ENCODE results near the gene ME2.
"Not testable (repeated sequence)": the region's sequence is repeated elsewhere in the genome, so short reads cannot be mapped to it uniquely, and the experiment has no call there.

ME2 gene

DNA sequence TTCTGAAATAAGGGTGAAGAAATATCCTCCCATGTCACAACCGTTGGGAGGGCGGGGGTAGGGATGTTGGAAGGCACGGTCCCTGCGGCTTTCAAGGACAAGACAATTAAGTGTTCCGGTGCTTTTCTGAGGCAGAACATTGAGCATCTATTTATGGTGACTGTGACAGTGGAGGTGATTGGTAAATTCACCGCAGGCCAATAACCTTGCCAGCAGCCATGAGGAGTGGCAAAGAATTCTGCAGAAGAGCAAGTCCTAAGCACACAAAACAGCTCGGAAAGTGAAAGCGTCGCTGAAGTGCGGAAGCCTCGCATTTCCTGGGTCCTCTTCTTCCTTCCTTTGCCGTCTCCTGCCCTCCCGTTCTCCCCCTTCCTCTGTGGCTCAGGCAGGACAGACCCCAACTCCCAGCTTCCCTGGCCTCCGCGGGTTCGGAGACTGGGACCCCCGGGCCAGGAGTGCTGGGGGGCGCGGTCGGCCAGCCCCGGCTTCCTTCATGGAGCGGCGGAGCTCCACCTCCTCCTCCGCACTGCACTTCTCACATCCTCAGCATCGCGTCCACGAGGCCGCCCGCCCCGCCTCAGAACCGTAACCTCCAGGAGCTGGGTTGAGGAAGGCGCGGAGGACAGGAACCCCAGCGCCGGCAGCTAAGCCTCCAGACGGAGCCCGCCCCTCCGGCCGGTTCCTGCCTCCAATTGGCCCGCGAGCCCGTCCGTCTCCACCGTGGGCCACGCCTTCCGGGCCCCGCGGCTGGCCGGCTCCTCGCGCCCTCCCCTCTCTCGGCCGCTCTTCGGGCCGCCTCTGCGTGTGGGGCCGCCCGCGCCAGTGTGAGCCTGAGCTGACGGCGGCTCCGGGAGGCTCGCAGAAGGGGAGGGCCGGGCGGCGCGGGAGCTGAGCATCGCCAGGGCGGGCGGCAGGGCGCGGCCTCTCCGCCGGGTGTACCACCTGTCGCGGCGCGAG, at the start of gene ME2:
Gene ME2 (plus strand): TSS at position 774 of the 957 bp plus-strand sequence. CDS start 16,703 bp downstream, outside the sequence.
- H3K9me3 ChIP-seq (ENCODE audit: insufficient read depth, low read length) = no peaks in the 10 kb centered on the region
- H4K20me1 ChIP-seq (ENCODE audit: insufficient read depth, low read length) = peaks cover 24% of the 10 kb centered on the region
- peak within 1 kb of the TSS; percentile 85 for H3K4me2 ChIP-seq (ENCODE audit: low read length)
- H3K27me3 ChIP-seq (ENCODE audit: low read depth, low read length) = peaks cover 5% of the 10 kb centered on the region
- peak within 1 kb of the TSS; percentile 81 for H3K4me3 ChIP-seq (ENCODE audit: low read length)
- TF ChIP-seq, protein P1, sequence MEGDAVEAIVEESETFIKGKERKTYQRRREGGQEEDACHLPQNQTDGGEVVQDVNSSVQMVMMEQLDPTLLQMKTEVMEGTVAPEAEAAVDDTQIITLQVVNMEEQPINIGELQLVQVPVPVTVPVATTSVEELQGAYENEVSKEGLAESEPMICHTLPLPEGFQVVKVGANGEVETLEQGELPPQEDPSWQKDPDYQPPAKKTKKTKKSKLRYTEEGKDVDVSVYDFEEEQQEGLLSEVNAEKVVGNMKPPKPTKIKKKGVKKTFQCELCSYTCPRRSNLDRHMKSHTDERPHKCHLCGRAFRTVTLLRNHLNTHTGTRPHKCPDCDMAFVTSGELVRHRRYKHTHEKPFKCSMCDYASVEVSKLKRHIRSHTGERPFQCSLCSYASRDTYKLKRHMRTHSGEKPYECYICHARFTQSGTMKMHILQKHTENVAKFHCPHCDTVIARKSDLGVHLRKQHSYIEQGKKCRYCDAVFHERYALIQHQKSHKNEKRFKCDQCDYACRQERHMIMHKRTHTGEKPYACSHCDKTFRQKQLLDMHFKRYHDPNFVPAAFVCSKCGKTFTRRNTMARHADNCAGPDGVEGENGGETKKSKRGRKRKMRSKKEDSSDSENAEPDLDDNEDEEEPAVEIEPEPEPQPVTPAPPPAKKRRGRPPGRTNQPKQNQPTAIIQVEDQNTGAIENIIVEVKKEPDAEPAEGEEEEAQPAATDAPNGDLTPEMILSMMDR (IDR thresholded peaks at IDR 0.05; ENCODE audit: low read depth, low read length) = no peak
- TF ChIP-seq EZH2phosphoT487 (IDR thresholded peaks at IDR 0.05; ENCODE audit: low read depth) = no peak
- peaks cover 15% of the 10 kb centered on the region for H3K4me1 ChIP-seq (ENCODE audit: low read length)
- peaks cover 8% of the 10 kb centered on the region for H3K36me3 ChIP-seq (replicated peaks; ENCODE audit: low read depth, low read length)
- peaks cover 47% of the 10 kb centered on the region for H3K79me2 ChIP-seq (ENCODE audit: low read length)
- peak within 1 kb of the TSS; percentile 70 for H3K27ac ChIP-seq (ENCODE audit: low read length)
- peak within 1 kb of the TSS; percentile 80 for H2AFZ ChIP-seq (ENCODE audit: low read depth, low read length)
- H3K9ac ChIP-seq (ENCODE audit: low read length) = peak within 1 kb of the TSS; percentile 83

DNA sequence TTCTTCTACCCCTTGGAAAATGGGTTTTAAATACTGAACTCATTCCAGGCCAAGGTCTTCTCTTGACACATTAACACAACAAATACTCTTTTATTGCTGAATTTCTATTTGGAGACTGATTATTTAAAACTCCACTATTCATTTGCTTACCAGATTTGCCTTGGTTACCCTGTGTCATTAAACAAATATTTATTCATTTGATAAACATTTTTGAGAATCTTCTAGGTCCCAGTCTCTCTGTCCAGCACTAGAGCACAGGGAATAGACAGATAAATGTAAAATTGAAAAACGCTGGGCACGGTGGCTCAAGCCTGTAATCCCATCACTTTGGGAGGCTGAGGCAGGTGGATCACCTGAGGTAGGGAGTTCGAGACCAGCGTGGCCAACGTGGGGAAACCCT, 49.3 kb upstream of the ME2 start:
- Histone ChIP-seq H3K27me3 (ENCODE audit: low read depth, low read length) (no peaks in the 10 kb centered on the region), H3K4me2 (ENCODE audit: low read length) (no peak overlapping the region), H4K20me1 (ENCODE audit: insufficient read depth, low read length) (no peaks in the 10 kb centered on the region), H3K4me3 (ENCODE audit: low read length) (no peak overlapping the region), H3K27ac (ENCODE audit: low read length) (no peak overlapping the region), H3K9me3 (ENCODE audit: insufficient read depth, low read length) (no peaks in the 10 kb centered on the region), H3K79me2 (ENCODE audit: low read length) (no peaks in the 10 kb centered on the region), H3K9ac (ENCODE audit: low read length) (no peak overlapping the region), H2AFZ (ENCODE audit: low read depth, low read length) (no peak overlapping the region), H3K4me1 (ENCODE audit: low read length) (peaks cover 71% of the 10 kb centered on the region), H3K36me3 (replicated peaks; ENCODE audit: low read depth, low read length) (peaks cover 5% of the 10 kb centered on the region)
- no peak for TF ChIP-seq EZH2phosphoT487 (IDR thresholded peaks at IDR 0.05; ENCODE audit: low read depth)
- TF ChIP-seq, protein P1 (IDR thresholded peaks at IDR 0.05; ENCODE audit: low read depth, low read length) = no peak

DNA sequence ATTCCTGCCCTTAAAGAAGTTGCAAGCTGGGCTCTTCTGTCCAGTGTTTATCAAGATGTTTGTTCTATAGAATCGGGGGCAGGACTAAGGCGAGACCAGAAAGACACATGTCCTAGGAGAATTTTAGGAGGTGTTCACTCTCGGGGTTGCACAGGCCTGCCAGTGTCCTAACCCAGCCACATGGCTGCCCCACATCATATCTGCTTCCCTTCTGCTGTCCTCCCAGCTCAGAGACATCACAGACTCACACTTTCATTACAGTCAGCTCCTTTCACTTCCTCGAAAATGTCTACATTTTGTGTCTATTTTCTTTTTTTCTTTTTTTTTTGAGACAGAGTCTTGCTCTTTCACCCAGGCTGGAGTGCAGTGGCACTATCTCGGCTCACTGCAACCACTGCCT, 48.4 kb upstream of the ME2 start:
- Histone ChIP-seq H2AFZ (ENCODE audit: low read depth, low read length) (peak overlapping the region; percentile 61; the same call in 1 of the 2 replicates), H3K9ac (ENCODE audit: low read length) (peak overlapping the region; percentile 9; the same call in 1 of the 2 replicates), H3K36me3 (replicated peaks; ENCODE audit: low read depth, low read length) (peaks cover 5% of the 10 kb centered on the region), H3K4me1 (ENCODE audit: low read length) (peaks cover 79% of the 10 kb centered on the region), H3K27ac (ENCODE audit: low read length) (peak overlapping the region; percentile 30), H3K4me2 (ENCODE audit: low read length) (peak overlapping the region; percentile 24), H4K20me1 (ENCODE audit: insufficient read depth, low read length) (no peaks in the 10 kb centered on the region), H3K9me3 (ENCODE audit: insufficient read depth, low read length) (no peaks in the 10 kb centered on the region), H3K27me3 (ENCODE audit: low read depth, low read length) (peaks cover 3% of the 10 kb centered on the region; the same call in 1 of the 2 replicates), H3K4me3 (ENCODE audit: low read length) (peak overlapping the region; percentile 2; the same call in 1 of the 2 replicates), H3K79me2 (ENCODE audit: low read length) (no peaks in the 10 kb centered on the region)
- TF ChIP-seq, protein P1 (IDR thresholded peaks at IDR 0.05; ENCODE audit: low read depth, low read length) = no peak
- no peak for TF ChIP-seq EZH2phosphoT487 (IDR thresholded peaks at IDR 0.05; ENCODE audit: low read depth)

DNA sequence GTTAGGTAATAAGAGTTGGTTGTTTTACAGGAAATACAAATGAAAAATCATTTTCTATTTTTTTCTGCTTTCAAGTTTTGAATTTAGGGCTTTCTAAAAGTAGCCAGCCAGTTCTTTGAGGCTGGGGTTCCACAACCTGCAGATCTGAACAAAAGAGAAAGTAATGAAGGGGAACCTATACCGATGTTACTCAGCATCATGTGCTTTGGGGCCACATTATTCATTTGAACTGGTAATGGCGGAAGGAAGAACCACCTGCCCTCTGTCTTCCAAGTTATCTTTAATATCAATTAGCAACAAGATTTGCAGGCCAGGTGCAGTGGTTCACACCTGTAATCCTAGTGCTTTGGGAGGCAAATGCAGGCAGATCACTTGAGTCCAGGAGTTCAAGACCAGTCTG, 46.2 kb upstream of the ME2 start:
- H3K9ac ChIP-seq (ENCODE audit: low read length) = peak overlapping the region; percentile 37
- peak overlapping the region; percentile 10; the same call in 1 of the 2 replicates for H2AFZ ChIP-seq (ENCODE audit: low read depth, low read length)
- H3K27ac ChIP-seq (ENCODE audit: low read length) = peak overlapping the region; percentile 84

DNA sequence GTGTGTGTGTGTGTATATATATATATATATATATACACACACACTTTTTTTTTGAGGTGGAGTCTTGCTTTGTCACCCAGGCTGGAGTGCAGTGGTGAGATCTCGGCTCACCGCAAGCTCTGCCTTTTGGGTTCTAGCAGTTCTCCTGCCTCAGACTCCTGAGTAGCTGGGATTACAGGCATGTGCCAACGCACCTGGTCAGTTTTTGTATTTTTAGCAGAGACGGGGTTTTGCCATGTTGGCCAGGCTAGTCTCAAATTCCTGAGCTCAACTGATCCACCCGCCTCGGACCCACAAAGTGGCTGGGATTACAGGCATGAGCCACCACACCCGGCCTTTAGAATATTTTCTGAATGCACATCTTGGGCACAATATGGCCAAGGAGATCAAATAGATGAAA, 45.4 kb upstream of the ME2 start:
- not testable (repeated sequence) for H3K27ac ChIP-seq (ENCODE audit: low read length); H3K4me3 ChIP-seq (ENCODE audit: low read length); H3K36me3 ChIP-seq (replicated peaks; ENCODE audit: low read depth, low read length); H2AFZ ChIP-seq (ENCODE audit: low read depth, low read length); H3K4me2 ChIP-seq (ENCODE audit: low read length); H3K9ac ChIP-seq (ENCODE audit: low read length); H3K79me2 ChIP-seq (ENCODE audit: low read length); H3K9me3 ChIP-seq (ENCODE audit: insufficient read depth, low read length); H4K20me1 ChIP-seq (ENCODE audit: insufficient read depth, low read length)
- Histone ChIP-seq H3K4me1 (ENCODE audit: low read length) (peaks cover 86% of the 10 kb centered on the region), H3K27me3 (ENCODE audit: low read depth, low read length) (peaks cover 17% of the 10 kb centered on the region)

More for the DNA sequence above, 46.2 kb upstream of the ME2 start:
- H3K79me2 ChIP-seq (ENCODE audit: low read length) = no peaks in the 10 kb centered on the region
- peak overlapping the region; percentile 44 for H3K4me3 ChIP-seq (ENCODE audit: low read length)
- peaks cover 11% of the 10 kb centered on the region for H3K27me3 ChIP-seq (ENCODE audit: low read depth, low read length)
- peak overlapping the region; percentile 68 for H3K4me2 ChIP-seq (ENCODE audit: low read length)
- H3K36me3 ChIP-seq (replicated peaks; ENCODE audit: low read depth, low read length) = peaks cover 5% of the 10 kb centered on the region
- H4K20me1 ChIP-seq (ENCODE audit: insufficient read depth, low read length) = no peaks in the 10 kb centered on the region
- peaks cover 93% of the 10 kb centered on the region for H3K4me1 ChIP-seq (ENCODE audit: low read length)
- TF ChIP-seq EZH2phosphoT487 (IDR thresholded peaks at IDR 0.05; ENCODE audit: low read depth) = no peak
- TF ChIP-seq, protein P1 (IDR thresholded peaks at IDR 0.05; ENCODE audit: low read depth, low read length) = no peak
- no peaks in the 10 kb centered on the region for H3K9me3 ChIP-seq (ENCODE audit: insufficient read depth, low read length)

Data from OCI-LY3 (cell line).